Measurements from ENCODE around the gene LRRTM1. TPM values are rescaled to one million over a fixed set of nuclear protein-coding genes. Genes with fewer than 3 reads are reported as not detected.

The LRRTM1 gene, protein sequence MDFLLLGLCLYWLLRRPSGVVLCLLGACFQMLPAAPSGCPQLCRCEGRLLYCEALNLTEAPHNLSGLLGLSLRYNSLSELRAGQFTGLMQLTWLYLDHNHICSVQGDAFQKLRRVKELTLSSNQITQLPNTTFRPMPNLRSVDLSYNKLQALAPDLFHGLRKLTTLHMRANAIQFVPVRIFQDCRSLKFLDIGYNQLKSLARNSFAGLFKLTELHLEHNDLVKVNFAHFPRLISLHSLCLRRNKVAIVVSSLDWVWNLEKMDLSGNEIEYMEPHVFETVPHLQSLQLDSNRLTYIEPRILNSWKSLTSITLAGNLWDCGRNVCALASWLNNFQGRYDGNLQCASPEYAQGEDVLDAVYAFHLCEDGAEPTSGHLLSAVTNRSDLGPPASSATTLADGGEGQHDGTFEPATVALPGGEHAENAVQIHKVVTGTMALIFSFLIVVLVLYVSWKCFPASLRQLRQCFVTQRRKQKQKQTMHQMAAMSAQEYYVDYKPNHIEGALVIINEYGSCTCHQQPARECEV
- total RNA-seq (2012; rRNA removed) = not detected in 2 replicates
- polyA plus RNA-seq (2012; rRNA removed) = not detected in 2 replicates
- polyA plus RNA-seq (2012; cell fraction: cytosol; rRNA removed) = not detected in 2 replicates
- not detected in 2 replicates for polyA plus RNA-seq (2012; cell fraction: nucleus; rRNA removed; ENCODE audit: low replicate concordance)
- not detected for Bru-seq, nascent RNA
- not detected for BruChase-seq, experiment 1, labeled RNA remaining after a 6-hour chase
- not detected for BruChase-seq, experiment 2, labeled RNA remaining after a 2-hour chase
- long read RNA-seq = 0 reads

GRCh38 chr2:80303909-80304837 lies at the start of gene LRRTM1:
Gene LRRTM1 (minus strand): TSS chr2:80304752. CDS start chr2:80303819, 933 bp downstream.
- no peaks in the 10 kb centered on the region for H3K36me3 ChIP-seq (ENCODE audit: control insufficient read depth, insufficient read depth, low read length)
- no peaks in the 10 kb centered on the region for H3K9me3 ChIP-seq (ENCODE audit: control insufficient read depth, insufficient read depth, low read length)
- no peak within 1 kb of the TSS for H3K56ac ChIP-seq (ENCODE audit: extremely low read depth, insufficient read depth, low read length)
- intact Hi-C loops (cut with micrococcal nuclease) = no loop called here
- peak within 1 kb of the TSS; percentile 63 for H2AFZ ChIP-seq (replicated peaks; ENCODE audit: low read length, poor library complexity)
- H4K20me1 ChIP-seq (ENCODE audit: insufficient read depth, low read length) = no peaks in the 10 kb centered on the region
- H4K91ac ChIP-seq (ENCODE audit: insufficient read depth, low read depth, low read length) = no peak within 1 kb of the TSS
- no peak within 1 kb of the TSS for H3K18ac ChIP-seq (ENCODE audit: low read depth, low read length)
- H3K27me3 ChIP-seq (ENCODE audit: control insufficient read depth, insufficient read depth, low read length) = peaks cover 42% of the 10 kb centered on the region
- no peak within 1 kb of the TSS for H4K8ac ChIP-seq (ENCODE audit: low read depth in 2 of 2, low read length in 2 of 2)
- no peak within 1 kb of the TSS for H2BK120ac ChIP-seq (ENCODE audit: low read depth, low read length)
- peak within 1 kb of the TSS; percentile 78; the same call in 1 of the 2 replicates for H3K4me2 ChIP-seq (ENCODE audit: low read depth, low read length)
- no peak within 1 kb of the TSS for H2BK5ac ChIP-seq (ENCODE audit: low read depth, low read length, poor library complexity, severe bottlenecking)
- H3K14ac ChIP-seq (replicated peaks; ENCODE audit: low read depth, low read length) = no peak within 1 kb of the TSS
- ChIA-PET POLR2A (ENCODE audit: unreplicated experiment) (interaction anchor here (0.7 kb wide), 1 partner anchor 19 kb away, joined by 5 read pairs; no protein-coding TSS in a partner anchor), CTCF (no interaction called here)
- H3K27ac ChIP-seq (ENCODE audit: insufficient read depth, low read length) = no peak within 1 kb of the TSS
- H2BK15ac ChIP-seq (ENCODE audit: low read depth, low read length) = no peak within 1 kb of the TSS
- H3K4me3 ChIP-seq (ENCODE audit: insufficient read depth, low read depth, low read length) = peak within 1 kb of the TSS; percentile 27; the same call in 1 of the 2 replicates
- H3K9me1 ChIP-seq (ENCODE audit: insufficient read depth, low read length) = no peaks in the 10 kb centered on the region
- H2AK5ac ChIP-seq (ENCODE audit: low read depth, low read length) = no peak within 1 kb of the TSS
- dilution Hi-C loops (cut with HindIII; ENCODE audit: low sequenced_read_pairs, unreplicated experiment) = no loop called here
- H3K4me1 ChIP-seq (ENCODE audit: control insufficient read depth, insufficient read depth, low read length) = no peaks in the 10 kb centered on the region
- H2AK9ac ChIP-seq (replicated peaks; ENCODE audit: low read depth, low read length, poor library complexity) = no peak within 1 kb of the TSS
- H3K4ac ChIP-seq (ENCODE audit: low read depth, low read length) = no peak within 1 kb of the TSS
- H3K79me1 ChIP-seq (ENCODE audit: low read depth in 1 of 2, low read length in 2 of 2) = no peaks in the 10 kb centered on the region
- whole genome bisulfite sequencing, 2 experiments (ENCODE audit: extremely low coverage in 2 of 2, insufficient read length in 1 of 2) = 7% methylated on average over 3 of the region's 64 CpGs; no CpG with 5 or more reads in 1 of the 2 experiments
- no peak within 1 kb of the TSS for H2BK20ac ChIP-seq (ENCODE audit: low read depth, low read length)
- no peak for DNase-seq
- H3K23ac ChIP-seq (ENCODE audit: low read depth, low read length) = no peak within 1 kb of the TSS
- no TSS peak for BruUV-seq (replicated peaks)
- ATAC-seq (ENCODE audit: low read depth) = peak; percentile 54
- no peak within 1 kb of the TSS for H3K9ac ChIP-seq (ENCODE audit: low read depth, low read length)
- H4K5ac ChIP-seq (ENCODE audit: low read depth, low read length) = no peak within 1 kb of the TSS
- in situ Hi-C loops (cut with MboI; ENCODE audit: low sequenced_read_pairs) = no loop called here
- TF ChIP-seq, protein P1, sequence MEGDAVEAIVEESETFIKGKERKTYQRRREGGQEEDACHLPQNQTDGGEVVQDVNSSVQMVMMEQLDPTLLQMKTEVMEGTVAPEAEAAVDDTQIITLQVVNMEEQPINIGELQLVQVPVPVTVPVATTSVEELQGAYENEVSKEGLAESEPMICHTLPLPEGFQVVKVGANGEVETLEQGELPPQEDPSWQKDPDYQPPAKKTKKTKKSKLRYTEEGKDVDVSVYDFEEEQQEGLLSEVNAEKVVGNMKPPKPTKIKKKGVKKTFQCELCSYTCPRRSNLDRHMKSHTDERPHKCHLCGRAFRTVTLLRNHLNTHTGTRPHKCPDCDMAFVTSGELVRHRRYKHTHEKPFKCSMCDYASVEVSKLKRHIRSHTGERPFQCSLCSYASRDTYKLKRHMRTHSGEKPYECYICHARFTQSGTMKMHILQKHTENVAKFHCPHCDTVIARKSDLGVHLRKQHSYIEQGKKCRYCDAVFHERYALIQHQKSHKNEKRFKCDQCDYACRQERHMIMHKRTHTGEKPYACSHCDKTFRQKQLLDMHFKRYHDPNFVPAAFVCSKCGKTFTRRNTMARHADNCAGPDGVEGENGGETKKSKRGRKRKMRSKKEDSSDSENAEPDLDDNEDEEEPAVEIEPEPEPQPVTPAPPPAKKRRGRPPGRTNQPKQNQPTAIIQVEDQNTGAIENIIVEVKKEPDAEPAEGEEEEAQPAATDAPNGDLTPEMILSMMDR (conservative IDR thresholded peaks at IDR 0.05; ENCODE audit: low read depth, low read length) = no peak
- TF ChIP-seq, protein P2, sequence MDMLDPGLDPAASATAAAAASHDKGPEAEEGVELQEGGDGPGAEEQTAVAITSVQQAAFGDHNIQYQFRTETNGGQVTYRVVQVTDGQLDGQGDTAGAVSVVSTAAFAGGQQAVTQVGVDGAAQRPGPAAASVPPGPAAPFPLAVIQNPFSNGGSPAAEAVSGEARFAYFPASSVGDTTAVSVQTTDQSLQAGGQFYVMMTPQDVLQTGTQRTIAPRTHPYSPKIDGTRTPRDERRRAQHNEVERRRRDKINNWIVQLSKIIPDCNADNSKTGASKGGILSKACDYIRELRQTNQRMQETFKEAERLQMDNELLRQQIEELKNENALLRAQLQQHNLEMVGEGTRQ (IDR thresholded peaks at IDR 0.05; ENCODE audit: low read depth, low read length) = no peak
- TF ChIP-seq CHD1 (IDR thresholded peaks at IDR 0.05; ENCODE audit: low read depth, low read length) = no peak
- TF ChIP-seq MAZ (IDR thresholded peaks at IDR 0.05; ENCODE audit: borderline replicate concordance, low read depth, low read length) = no peak
- TF ChIP-seq SMC3 (IDR thresholded peaks at IDR 0.05; ENCODE audit: low read depth, low read length) = no peak
- no peak for TF ChIP-seq NFE2L2 (IDR thresholded peaks at IDR 0.05; ENCODE audit: low read depth, low read length)
- TF ChIP-seq MXI1 (IDR thresholded peaks at IDR 0.05; ENCODE audit: borderline replicate concordance, low read depth, low read length) = no peak
- no peak for TF ChIP-seq MAFK (IDR thresholded peaks at IDR 0.05; ENCODE audit: low read depth, low read length)
- no peak for TF ChIP-seq FOS (IDR thresholded peaks at IDR 0.05; ENCODE audit: low read depth, low read length)

Data from IMR-90 (cell line).